ENCODE data around the gene RTP3. TPM values are rescaled to one million over a fixed set of nuclear protein-coding genes. Genes with fewer than 3 reads are reported as not detected.

The RTP3 gene
- total and polyA plus RNA-seq, 4 donors, result 1.0 to 61.7 (median 26.6) TPM

- Histone ChIP-seq H3K4me1 (ENCODE audit: control insufficient read depth in 4 of 4, insufficient read depth in 4 of 4, low read length in 3 of 4) (peaks cover 13 to 31% (median 28%) of the 10 kb centered on the region in 4 donors), H3K9me3 (ENCODE audit: control insufficient read depth in 4 of 4, low read length in 3 of 4) (no peaks in the 10 kb centered on the region), H3K36me3 (ENCODE audit: control insufficient read depth in 4 of 4, insufficient read depth in 3 of 4, low read depth in 1 of 4, low read length in 3 of 4) (peaks cover 0 to 3% (median 0%) of the 10 kb centered on the region in 4 donors), H3K9ac (ENCODE audit: low read depth in 1 of 2, low read length in 2 of 2) (no peak overlapping the region), H3K27ac (ENCODE audit: low read depth in 1 of 2, low read length in 2 of 2) (no peak overlapping the region), H3K4me3 (ENCODE audit: low read depth in 1 of 3, low read length in 3 of 3) (no peak overlapping the region), H3K27me3 (ENCODE audit: control insufficient read depth in 4 of 4, insufficient read depth in 4 of 4, low read length in 3 of 4) (no peaks in the 10 kb centered on the region)
- TF ChIP-seq RAD21 (IDR thresholded peaks at IDR 0.05) (no peak), HNF4A (conservative IDR thresholded peaks at IDR 0.05) (no peak), EGR1 (IDR thresholded peaks at IDR 0.05; ENCODE audit: low read depth in 2 of 2) (no peak), FOXA2 (IDR thresholded peaks at IDR 0.05) (no peak), RXRA (IDR thresholded peaks at IDR 0.05) (no peak), JUND (IDR thresholded peaks at IDR 0.05) (no peak), SP1 (IDR thresholded peaks at IDR 0.05) (no peak), NR2F2 (IDR thresholded peaks at IDR 0.05) (no peak), FOXA1 (IDR thresholded peaks at IDR 0.05) (no peak), YY1 (IDR thresholded peaks at IDR 0.05) (no peak)
- TF ChIP-seq, protein P1, sequence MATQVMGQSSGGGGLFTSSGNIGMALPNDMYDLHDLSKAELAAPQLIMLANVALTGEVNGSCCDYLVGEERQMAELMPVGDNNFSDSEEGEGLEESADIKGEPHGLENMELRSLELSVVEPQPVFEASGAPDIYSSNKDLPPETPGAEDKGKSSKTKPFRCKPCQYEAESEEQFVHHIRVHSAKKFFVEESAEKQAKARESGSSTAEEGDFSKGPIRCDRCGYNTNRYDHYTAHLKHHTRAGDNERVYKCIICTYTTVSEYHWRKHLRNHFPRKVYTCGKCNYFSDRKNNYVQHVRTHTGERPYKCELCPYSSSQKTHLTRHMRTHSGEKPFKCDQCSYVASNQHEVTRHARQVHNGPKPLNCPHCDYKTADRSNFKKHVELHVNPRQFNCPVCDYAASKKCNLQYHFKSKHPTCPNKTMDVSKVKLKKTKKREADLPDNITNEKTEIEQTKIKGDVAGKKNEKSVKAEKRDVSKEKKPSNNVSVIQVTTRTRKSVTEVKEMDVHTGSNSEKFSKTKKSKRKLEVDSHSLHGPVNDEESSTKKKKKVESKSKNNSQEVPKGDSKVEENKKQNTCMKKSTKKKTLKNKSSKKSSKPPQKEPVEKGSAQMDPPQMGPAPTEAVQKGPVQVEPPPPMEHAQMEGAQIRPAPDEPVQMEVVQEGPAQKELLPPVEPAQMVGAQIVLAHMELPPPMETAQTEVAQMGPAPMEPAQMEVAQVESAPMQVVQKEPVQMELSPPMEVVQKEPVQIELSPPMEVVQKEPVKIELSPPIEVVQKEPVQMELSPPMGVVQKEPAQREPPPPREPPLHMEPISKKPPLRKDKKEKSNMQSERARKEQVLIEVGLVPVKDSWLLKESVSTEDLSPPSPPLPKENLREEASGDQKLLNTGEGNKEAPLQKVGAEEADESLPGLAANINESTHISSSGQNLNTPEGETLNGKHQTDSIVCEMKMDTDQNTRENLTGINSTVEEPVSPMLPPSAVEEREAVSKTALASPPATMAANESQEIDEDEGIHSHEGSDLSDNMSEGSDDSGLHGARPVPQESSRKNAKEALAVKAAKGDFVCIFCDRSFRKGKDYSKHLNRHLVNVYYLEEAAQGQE (IDR thresholded peaks at IDR 0.05), result no peak
- TF ChIP-seq, protein P2, sequence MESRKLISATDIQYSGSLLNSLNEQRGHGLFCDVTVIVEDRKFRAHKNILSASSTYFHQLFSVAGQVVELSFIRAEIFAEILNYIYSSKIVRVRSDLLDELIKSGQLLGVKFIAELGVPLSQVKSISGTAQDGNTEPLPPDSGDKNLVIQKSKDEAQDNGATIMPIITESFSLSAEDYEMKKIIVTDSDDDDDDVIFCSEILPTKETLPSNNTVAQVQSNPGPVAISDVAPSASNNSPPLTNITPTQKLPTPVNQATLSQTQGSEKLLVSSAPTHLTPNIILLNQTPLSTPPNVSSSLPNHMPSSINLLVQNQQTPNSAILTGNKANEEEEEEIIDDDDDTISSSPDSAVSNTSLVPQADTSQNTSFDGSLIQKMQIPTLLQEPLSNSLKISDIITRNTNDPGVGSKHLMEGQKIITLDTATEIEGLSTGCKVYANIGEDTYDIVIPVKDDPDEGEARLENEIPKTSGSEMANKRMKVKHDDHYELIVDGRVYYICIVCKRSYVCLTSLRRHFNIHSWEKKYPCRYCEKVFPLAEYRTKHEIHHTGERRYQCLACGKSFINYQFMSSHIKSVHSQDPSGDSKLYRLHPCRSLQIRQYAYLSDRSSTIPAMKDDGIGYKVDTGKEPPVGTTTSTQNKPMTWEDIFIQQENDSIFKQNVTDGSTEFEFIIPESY (IDR thresholded peaks at IDR 0.05), result no peak
- TF ChIP-seq, protein P3, sequence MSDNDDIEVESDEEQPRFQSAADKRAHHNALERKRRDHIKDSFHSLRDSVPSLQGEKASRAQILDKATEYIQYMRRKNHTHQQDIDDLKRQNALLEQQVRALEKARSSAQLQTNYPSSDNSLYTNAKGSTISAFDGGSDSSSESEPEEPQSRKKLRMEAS (IDR thresholded peaks at IDR 0.05), result no peak
- TF ChIP-seq, protein P4, sequence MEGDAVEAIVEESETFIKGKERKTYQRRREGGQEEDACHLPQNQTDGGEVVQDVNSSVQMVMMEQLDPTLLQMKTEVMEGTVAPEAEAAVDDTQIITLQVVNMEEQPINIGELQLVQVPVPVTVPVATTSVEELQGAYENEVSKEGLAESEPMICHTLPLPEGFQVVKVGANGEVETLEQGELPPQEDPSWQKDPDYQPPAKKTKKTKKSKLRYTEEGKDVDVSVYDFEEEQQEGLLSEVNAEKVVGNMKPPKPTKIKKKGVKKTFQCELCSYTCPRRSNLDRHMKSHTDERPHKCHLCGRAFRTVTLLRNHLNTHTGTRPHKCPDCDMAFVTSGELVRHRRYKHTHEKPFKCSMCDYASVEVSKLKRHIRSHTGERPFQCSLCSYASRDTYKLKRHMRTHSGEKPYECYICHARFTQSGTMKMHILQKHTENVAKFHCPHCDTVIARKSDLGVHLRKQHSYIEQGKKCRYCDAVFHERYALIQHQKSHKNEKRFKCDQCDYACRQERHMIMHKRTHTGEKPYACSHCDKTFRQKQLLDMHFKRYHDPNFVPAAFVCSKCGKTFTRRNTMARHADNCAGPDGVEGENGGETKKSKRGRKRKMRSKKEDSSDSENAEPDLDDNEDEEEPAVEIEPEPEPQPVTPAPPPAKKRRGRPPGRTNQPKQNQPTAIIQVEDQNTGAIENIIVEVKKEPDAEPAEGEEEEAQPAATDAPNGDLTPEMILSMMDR (IDR thresholded peaks at IDR 0.05; ENCODE audit: low read depth, low read length, missing input control), result no peak
- DNase-seq (ENCODE audit: low spot score), result no peak
- WGBS, result 76% methylated on average over 5 of the region's 5 CpGs
Observed at GRCh38 chr3:46504789-46505188, 7.0 kb downstream of the RTP3 start.

- no peak overlapping the region for H3K4me3 ChIP-seq (ENCODE audit: low read depth in 1 of 3, low read length in 3 of 3)
- no peaks in the 10 kb centered on the region for H3K27me3 ChIP-seq (ENCODE audit: control insufficient read depth in 4 of 4, insufficient read depth in 4 of 4, low read length in 3 of 4)
- H3K36me3 ChIP-seq (ENCODE audit: control insufficient read depth in 4 of 4, insufficient read depth in 3 of 4, low read depth in 1 of 4, low read length in 3 of 4), result peaks cover 0 to 3% (median 0%) of the 10 kb centered on the region in 4 donors
- H3K9me3 ChIP-seq (ENCODE audit: control insufficient read depth in 4 of 4, low read length in 3 of 4), result no peaks in the 10 kb centered on the region
- peaks cover 13 to 20% (median 17%) of the 10 kb centered on the region in 4 donors for H3K4me1 ChIP-seq (ENCODE audit: control insufficient read depth in 4 of 4, insufficient read depth in 4 of 4, low read length in 3 of 4)
- no peak overlapping the region for H3K27ac ChIP-seq (ENCODE audit: low read depth in 1 of 2, low read length in 2 of 2)
- 93% methylated on average over 10 of the region's 10 CpGs for WGBS
- no peak for DNase-seq (ENCODE audit: low spot score)
- no peak overlapping the region for H3K9ac ChIP-seq (ENCODE audit: low read depth in 1 of 2, low read length in 2 of 2)
- TF ChIP-seq RAD21 (IDR thresholded peaks at IDR 0.05), result no peak
- TF ChIP-seq, protein P2 (IDR thresholded peaks at IDR 0.05), result no peak
- TF ChIP-seq EGR1 (IDR thresholded peaks at IDR 0.05; ENCODE audit: low read depth in 2 of 2), result no peak
- TF ChIP-seq, protein P4 (IDR thresholded peaks at IDR 0.05; ENCODE audit: low read depth, low read length, missing input control), result no peak
- TF ChIP-seq, protein P3 (IDR thresholded peaks at IDR 0.05), result no peak
- TF ChIP-seq NR2F2 (IDR thresholded peaks at IDR 0.05), result no peak
- no peak for TF ChIP-seq RXRA (IDR thresholded peaks at IDR 0.05)
- no peak for TF ChIP-seq GABPA (IDR thresholded peaks at IDR 0.05 in 1 of 2, conservative IDR thresholded peaks at IDR 0.05 in 1 of 2)
- TF ChIP-seq, protein P5, sequence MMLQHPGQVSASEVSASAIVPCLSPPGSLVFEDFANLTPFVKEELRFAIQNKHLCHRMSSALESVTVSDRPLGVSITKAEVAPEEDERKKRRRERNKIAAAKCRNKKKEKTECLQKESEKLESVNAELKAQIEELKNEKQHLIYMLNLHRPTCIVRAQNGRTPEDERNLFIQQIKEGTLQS (IDR thresholded peaks at IDR 0.05), result no peak
- no peak for TF ChIP-seq FOXA2 (IDR thresholded peaks at IDR 0.05)
- TF ChIP-seq JUND (IDR thresholded peaks at IDR 0.05), result no peak
- no peak for TF ChIP-seq SP1 (IDR thresholded peaks at IDR 0.05)
- no peak for TF ChIP-seq TAF1 (conservative IDR thresholded peaks at IDR 0.05)
- no peak for TF ChIP-seq FOXA1 (IDR thresholded peaks at IDR 0.05)
- no peak for TF ChIP-seq YY1 (IDR thresholded peaks at IDR 0.05)
- no peak for TF ChIP-seq HNF4G (IDR thresholded peaks at IDR 0.05)
- no peak for TF ChIP-seq HNF4A (conservative IDR thresholded peaks at IDR 0.05)
Observed at GRCh38 chr3:46505953-46506352, 8.2 kb downstream of the RTP3 start.

Data from liver (tissue), 9 donors.